Raji (cell line): ENCODE data around the gene MRE11.

Experiments
- POLR2A ChIP-seq: IDR thresholded peaks from 2 replicates; pipeline ENCODE4 v1.6.1; 2011; ENCODE audit warnings: low read depth, low read length, control low read depth; ENCODE audit not compliant: insufficient read depth

The MRE11 gene

DNA sequence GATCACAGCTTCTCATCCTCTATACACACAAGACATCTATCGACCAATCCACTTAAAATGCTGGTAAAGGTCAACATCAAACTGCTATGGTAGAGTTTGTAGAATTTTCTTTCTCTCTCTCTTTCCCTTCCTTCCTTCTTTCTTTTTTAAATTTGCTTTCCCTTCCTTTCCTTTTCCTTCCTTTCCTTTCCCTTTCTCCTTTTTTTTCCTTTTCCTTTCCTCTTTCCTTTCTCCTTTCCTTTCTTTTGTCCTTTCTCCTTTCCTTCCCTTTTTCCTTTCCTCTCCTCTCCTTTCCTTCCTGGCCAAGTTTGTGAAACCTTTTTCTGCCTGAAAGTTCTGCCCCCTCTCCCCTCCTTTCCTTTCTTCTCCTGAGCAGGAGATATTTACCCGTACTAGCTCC is 21.8 kb upstream of the MRE11 start:
- TF ChIP-seq POLR2A, result no peak

GRCh38 chr11:94513091-94513490 is 19.4 kb upstream of the MRE11 start:
- no peak for TF ChIP-seq POLR2A

DNA sequence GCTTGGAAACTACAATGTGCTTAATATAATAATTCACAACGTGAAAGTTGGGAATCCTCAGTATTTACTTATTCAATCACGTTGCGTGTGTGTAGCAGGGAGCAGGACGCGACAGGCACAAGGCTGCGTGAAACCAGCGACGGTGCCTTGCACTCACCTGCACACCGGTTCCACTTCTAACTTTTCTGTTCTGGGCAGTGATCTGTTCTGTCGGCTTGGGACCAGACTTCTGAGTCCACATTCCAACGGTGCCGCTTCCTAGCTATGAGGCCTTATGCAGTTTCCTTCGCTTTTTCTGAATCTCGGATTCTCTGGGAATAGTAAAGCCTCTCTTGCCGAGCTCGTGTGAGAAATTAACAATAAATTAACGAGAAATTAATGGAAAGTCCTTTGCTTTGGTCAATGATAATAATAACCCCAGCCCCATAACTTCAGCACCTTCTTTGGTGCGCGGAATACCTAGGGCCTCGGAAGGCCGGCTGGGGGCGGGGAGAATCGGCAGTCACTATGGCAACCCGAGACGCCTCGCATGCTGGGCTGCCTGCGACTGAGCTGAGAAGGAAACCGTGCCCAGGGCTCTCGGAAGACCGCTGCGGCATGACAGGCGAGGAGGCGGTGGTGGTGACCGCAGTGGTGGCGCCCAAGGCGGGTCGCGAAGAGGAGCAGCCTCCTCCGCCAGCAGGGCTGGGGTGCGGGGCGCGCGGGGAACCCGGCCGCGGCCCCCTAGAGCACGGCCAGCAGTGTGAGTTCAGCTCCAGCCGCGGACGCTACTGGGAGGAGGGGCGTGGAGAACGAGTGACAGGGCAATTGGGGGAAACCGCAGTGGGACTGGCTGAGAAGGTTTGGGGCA is 18.5 kb upstream of the MRE11 start, which contains the start of gene C11orf97:
Gene C11orf97, plus strand, starts transcription at position 530 of the 850 bp plus-strand sequence. Its CDS starts 68 bp downstream, at position 598.
- TF ChIP-seq POLR2A, result no peak

- no peak for TF ChIP-seq POLR2A
Observed at GRCh38 chr11:94507485-94507884, 13.8 kb upstream of the MRE11 start.

DNA sequence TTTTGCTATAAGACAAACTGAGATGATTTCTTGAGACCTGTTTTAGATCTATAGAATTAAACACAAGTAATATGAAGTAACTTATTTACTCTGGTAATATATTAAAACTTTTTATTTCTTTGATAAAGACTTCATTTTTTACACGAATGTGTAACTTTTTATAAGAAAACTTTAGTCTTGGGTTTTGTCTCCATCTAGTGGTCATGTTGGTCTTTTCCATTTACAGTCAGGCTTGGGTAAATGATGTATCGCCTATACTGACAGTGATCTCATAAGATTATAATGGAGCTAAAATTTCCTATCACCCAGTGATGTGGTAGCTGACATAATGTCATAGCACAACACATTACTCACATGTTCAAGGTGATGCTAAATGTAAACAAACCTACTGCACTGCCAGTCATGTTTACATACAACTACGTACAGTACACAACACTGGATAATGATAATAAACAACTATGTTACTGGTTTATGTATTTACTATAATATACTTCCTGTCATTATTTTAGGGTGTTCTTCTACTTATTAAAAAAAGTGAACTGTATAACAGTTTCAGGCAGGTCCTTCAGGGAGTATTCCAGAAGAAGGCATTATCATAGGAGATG is 11.1 kb upstream of the MRE11 start:
- no peak for TF ChIP-seq POLR2A

DNA sequence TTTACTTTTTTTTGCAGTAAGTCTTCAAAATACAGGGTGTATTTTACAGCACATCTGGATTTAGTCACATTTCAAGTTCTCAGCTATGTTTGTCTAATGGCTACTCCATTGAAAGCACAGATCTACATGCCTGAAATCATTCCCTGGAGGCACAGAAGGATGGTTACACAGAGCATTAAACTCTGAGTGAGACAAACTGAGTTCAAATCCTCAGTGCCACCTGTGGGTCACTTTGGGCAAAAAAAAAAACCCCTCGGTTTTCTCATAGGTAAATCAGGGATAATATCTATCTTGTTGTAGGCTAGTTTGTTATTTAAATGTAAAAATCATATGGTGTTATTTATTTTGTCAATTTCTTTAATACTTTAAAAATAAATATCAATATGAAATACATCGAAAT is 7.9 kb upstream of the MRE11 start:
- no peak for TF ChIP-seq POLR2A

- TF ChIP-seq POLR2A, result no peak
Observed at GRCh38 chr11:94500181-94500580, 6.5 kb upstream of the MRE11 start.

DNA sequence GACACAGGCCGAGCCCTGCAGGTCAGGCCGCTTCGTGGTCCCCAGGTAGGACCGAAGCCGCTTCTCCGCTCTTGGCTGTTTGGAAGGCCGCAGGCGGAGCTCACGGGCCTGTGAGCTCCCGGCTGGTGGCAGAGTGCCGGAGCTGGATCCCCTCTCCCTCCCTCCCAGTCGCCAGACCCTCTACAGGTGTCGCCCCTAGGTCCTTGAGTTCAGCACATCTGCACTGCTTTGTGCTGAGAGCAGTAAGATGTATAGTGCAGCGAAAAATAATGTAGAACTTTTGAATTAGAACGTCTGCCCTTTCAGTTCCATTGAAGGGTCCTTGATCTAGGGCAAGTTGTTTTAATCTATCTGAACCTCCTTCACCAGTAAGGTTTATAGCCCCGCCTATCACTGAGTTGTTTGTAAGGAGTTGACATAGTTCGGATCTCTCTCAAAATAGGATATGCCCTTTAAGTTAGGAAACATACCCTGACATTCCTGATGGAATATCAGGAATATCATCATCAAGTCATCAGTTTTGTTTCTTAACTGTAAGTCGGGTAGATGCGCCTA is 559 bp upstream of the MRE11 start:
- no peak for TF ChIP-seq POLR2A

GRCh38 chr11:94486068-94486467 is 7.6 kb downstream of the MRE11 start:
- no peak for TF ChIP-seq POLR2A

GRCh38 chr11:94481342-94481741 is 12.3 kb downstream of the MRE11 start:
- TF ChIP-seq POLR2A, result no peak

- no peak for TF ChIP-seq POLR2A
Observed at GRCh38 chr11:94477624-94478023, 16.0 kb downstream of the MRE11 start.

DNA sequence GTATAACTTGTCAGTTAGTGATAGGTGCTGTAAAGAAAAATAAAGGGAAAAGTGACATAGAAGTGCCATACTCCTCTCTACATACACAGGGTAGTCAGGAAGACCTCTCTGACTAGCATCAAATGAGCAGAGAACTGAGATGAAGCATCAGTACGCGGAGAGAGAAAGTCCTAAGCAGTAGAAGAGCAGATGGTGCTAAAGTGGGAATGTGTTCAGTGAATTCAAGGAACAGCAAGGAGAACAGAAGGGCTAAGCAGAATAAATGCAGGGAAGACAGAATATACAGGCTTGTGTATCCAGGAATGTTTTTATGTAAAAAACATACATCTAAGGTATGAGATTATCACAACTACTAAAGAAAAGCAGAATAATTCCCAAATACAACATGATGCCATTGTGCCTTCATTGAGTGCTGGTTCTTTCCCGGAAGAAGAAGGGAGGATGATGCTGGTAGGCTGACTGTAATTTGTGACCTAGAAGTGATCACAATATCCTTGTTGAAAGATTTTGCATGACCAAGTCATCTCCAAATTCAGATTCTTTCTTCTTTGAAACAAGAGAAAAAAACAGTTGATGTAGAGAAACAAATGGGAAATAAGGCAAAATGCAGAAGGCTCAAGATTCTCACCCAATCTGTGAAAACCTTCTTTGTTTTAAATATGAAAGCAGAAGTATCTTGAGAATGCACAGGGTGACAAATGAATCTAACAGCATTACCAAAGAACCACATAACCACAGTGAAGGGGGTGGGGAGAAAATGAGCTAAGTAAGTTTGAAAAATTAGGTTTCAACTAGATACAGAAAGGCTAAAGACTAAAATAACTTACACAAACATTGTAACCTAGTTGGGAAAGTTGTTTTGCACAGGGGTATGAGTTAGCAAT is 20.5 kb downstream of the MRE11 start:
- no peak for TF ChIP-seq POLR2A

- no peak for TF ChIP-seq POLR2A
Observed at GRCh38 chr11:94469416-94469815, 24.2 kb downstream of the MRE11 start.

DNA sequence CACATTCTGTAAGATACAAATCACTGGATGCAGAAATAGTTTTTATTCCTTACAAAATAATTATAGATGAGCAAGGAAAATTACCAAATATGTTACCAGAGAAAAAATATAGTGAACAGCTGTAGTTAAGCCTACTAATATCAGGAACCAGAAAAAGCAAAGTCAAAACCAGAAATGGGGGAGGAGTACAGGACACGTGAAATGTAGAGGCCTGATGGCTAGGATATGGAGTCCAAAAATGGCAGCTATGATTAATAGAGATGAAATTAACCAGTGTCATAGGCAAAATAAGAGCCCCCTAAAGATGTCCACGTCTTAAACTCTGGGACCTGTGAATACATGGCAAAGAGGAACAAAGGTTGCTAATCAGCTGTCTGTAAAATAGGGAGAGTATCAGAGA is 34.1 kb downstream of the MRE11 start:
- TF ChIP-seq POLR2A, result no peak
